Measurements from ENCODE around the gene TRIM39.
"Not testable (repeated sequence)": the region's sequence is repeated elsewhere in the genome, so short reads cannot be mapped to it uniquely, and the experiment has no call there.

The TRIM39 gene

DNA sequence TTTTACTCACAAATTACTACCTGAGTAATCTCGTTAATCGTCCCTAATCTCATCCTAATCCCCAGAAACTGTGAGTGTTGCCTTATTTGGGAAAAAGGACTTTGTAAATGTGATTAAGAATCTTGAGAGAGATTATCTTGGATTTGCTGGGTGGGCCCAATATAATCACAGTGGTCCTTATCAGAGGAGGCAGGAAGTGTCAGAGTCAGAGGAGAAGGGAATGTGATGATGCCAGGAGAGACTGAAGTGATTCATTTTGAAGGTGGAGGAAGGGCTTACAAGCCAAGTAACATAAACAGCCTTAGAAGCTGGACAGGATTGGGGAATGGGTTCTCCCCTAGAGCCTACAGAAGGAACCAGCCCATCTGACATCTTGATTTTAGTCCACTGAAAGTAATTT lies 34.9 kb downstream of the TRIM39 start:
- no peak for DNase-seq (ENCODE audit: low spot score)

DNA sequence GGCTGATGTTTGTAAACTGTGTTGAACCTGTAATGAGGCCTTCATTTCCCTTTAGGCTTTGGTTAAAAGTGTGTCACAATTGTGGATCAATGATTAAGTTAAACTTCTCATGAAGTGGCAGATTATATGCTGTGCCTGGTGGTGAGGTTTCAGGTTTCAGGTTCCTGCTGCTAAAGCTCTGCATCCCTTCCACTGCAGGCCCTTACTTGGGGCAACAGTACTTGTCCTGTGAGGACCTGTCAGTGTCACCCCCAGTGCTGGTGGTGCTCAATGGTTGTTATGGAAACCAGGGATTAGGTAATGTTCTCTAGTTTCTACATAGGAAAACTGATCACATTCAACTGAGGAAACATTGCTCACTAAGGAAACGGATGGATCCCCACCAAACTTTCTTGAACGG lies 36.7 kb downstream of the TRIM39 start:
- no peak for DNase-seq (ENCODE audit: low spot score)

DNA sequence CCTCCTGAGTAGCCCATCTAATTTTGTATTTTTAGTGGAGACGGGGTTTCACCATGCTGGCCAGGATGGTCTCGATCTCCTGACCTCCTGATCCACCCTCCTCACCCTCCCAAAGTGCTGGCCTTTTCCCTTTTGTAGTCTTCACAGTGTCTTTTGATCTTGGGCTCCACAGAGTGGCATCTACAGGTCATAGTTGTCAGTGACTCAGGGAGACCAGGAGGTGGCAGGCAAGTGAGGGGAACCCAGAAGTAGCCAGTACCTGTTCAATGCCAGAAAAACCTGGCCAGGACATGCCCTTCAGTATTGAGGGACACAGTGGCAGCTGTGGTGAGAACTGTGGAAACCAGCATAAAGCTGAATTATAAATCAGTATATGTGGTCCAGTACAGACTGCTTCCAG lies 37.9 kb downstream of the TRIM39 start:
- no peak for DNase-seq (ENCODE audit: low spot score)

DNA sequence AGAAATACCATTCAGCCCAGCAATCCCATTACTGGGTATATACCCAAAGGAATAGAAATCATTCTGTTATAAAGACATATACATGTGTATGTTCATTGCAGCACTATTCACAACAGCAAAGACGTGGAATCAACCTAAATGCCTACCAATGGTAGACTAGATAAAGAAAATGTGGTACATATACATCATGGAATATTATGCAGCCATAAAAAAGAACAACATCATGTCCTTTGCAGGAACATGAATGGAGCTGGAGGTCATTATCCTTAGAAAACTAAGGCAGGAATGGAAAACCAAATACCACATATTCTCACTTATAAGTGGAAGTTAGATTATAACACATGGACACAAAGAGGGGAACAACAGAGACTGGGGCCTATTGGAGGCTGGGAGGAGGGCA lies 42.6 kb downstream of the TRIM39 start:
- DNase-seq (ENCODE audit: low spot score): not testable (repeated sequence)

DNA sequence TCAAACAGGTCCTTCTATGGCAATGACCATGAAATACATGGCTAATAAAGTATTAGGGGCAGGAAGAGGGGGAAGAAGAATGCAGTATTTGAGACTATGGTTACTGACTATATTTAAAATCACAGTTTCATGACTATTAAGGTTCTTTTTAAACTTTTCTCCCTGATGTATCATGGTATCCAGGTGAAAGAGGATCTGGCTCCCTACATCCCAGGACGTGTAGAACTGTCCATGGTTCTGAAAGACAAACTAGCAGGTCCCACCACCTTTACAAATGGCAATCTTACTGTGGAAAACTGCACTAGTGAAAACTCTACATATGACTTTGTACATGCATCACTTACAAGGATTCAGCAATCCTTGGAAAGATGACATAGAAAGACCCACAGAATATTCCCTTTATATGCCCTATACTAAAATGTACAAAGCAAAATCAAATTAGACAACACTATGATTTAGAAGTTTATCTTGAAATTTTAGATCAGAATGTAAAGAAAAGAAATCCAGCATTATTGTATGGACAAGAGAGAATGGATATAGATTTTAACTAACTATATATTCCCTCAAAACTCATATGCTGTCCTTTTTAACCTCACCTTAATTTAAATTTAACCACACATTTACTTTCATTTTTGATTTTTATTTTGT lies 51.7 kb downstream of the TRIM39 start:
- no peak for DNase-seq (ENCODE audit: low spot score)

DNA sequence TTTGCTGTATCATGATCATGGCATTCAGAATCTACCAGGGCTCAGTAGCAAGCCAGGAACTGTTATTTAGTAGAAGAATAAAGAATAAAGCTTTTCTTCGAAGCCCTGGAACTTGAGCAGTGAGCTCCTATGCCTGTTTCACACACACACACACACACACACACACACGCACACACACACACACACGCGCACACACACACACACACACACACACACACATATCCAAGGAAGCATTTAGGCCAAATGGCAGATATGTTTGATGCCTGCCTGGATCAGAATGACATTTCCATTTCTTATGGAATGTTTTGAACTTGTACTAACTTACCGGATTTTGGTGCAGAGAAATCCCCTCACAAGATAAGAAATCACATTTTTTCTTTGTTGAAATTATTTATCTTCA lies 53.7 kb downstream of the TRIM39 start:
- no peak for DNase-seq (ENCODE audit: low spot score)

DNA sequence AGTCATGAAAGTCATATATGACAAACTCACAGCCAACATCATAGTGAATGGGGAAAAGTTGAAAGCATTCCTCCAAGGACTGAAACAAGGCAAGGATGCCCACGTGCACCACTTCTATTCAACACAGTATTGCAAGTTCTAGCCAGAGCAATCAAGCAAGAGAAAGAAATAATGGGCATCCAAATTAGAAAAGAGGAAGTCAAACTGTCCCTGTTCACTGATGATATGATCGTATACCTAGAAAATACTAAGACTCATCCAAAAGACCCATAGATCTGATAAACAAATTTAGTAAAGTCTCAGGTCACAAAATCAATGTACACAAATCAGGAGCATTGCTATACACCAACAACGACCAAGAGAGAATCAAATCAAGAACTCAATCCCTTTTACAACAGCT lies 59.4 kb downstream of the TRIM39 start:
- DNase-seq (ENCODE audit: low spot score): no peak

DNA sequence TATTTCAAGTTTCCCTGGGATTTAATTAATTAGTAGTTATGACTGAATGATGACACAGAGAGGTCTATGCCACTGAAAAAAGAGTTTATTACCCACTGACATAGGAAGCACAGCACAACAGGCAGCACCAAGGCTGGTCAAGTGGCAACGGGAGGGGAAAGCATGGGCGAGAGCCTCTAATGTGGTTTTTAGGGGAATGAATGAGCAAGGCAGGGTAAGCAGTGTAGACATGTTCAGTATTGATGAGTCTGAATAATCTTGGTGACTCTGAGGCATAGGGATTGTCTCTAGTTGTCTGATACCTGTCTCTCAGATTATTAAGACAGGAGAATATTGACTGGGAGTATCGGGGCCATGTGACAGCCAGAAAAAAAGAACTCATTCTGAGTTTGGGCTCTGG lies 64.5 kb downstream of the TRIM39 start:
- DNase-seq (ENCODE audit: low spot score): no peak

Small RNAs within 50 kb of the gene (small RNA-seq; reads per million reads assigned to genes)
- 0 reads per million in 2 experiments for gene HLA-N

Data from SK-N-DZ (cell line).